Spleen (tissue), 7 donors: ENCODE measurements around the gene PMM2.

Experiments used
- CTCF ChIP-seq, 11 experiments: fragments of 200-600 bp in 7 of 11; fragments of 450-650 bp in 4 of 11; sonication (generic) in 4 of 11; IDR thresholded peaks in 8 of 11; conservative IDR thresholded peaks in 3 of 11; 1 replicate in 7 of 11; 2 replicates in 4 of 11; pipeline versions ENCODE4 v1.4.0 to v1.8.0; 2016 to 2021; ENCODE audit warnings: antibody characterized with exemption in 11 of 11, inconsistent platforms in 4 of 11, mild to moderate bottlenecking in 1 of 11
- POLR2AphosphoS5 ChIP-seq, 3 donors: sonication (generic); formaldehyde crosslinking; IDR thresholded peaks; one replicate each; pipeline ENCODE4 v1.5.1; 2017; ENCODE audit warnings: antibody characterized with exemption in 3 of 3
- donor health status: DM: no; HTN: no; CAD: no; lungs with moderate emphysema.
- donor health status: DM: no; HTN: no; CAD: no.
- donor health status: DM: no; HTN: no; CAD: no.

- TF ChIP-seq CTCF (IDR thresholded peaks at IDR 0.05 in 8 of 11, conservative IDR thresholded peaks at IDR 0.05 in 3 of 11) (no peak), POLR2AphosphoS5 (IDR thresholded peaks at IDR 0.05) (peak in 1 of 3 donors; percentile 43)
Measured at GRCh38 chr16:8849411-8850011, 51.9 kb downstream of the PMM2 start.
